Loucy (cell line): Measurements from ENCODE around the gene BCAS3.

Source experiments
- EZH2phosphoT487 ChIP-seq: fragments of 200-600 bp; IDR thresholded peaks from 2 replicates; pipeline ENCODE4 v1.6.1; 2018; ENCODE audit warnings: antibody characterized with exemption, mild to moderate bottlenecking, moderate library complexity, borderline replicate concordance
- TF ChIP-seq, protein P1 (sequence below): fragments of 200-600 bp; sonication (generic); conservative IDR thresholded peaks from 2 replicates; pipeline ENCODE4 v1.5.1; 2014; ENCODE audit warnings: mild to moderate bottlenecking, antibody characterized with exemption, low read length

- TF ChIP-seq, protein P1, sequence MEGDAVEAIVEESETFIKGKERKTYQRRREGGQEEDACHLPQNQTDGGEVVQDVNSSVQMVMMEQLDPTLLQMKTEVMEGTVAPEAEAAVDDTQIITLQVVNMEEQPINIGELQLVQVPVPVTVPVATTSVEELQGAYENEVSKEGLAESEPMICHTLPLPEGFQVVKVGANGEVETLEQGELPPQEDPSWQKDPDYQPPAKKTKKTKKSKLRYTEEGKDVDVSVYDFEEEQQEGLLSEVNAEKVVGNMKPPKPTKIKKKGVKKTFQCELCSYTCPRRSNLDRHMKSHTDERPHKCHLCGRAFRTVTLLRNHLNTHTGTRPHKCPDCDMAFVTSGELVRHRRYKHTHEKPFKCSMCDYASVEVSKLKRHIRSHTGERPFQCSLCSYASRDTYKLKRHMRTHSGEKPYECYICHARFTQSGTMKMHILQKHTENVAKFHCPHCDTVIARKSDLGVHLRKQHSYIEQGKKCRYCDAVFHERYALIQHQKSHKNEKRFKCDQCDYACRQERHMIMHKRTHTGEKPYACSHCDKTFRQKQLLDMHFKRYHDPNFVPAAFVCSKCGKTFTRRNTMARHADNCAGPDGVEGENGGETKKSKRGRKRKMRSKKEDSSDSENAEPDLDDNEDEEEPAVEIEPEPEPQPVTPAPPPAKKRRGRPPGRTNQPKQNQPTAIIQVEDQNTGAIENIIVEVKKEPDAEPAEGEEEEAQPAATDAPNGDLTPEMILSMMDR, result no peak
- no peak for TF ChIP-seq EZH2phosphoT487
These were observed 497.9 kb downstream of the BCAS3 start for GRCh38 chr17:61175298-61176142.
